Naive B cell (primary cell): ENCODE data around the gene TECPR1. TPM values are rescaled to one million over a fixed set of nuclear protein-coding genes. Genes with fewer than 3 reads are reported as not detected.

Source experiments
- ATAC-seq, 2 donors: fragments of 150-1000 bp; cut with Tn5 transposase; 2 replicates each; pipeline ENCODE4 v1.10.0; 2021; ENCODE audit warnings: low read depth in 2 of 2, mild to moderate bottlenecking in 2 of 2, moderate library complexity in 2 of 2
- DNase-seq: peaks from one replicate; pipeline ENCODE4 v3.0.0; 2022
- H3K27ac Mint-ChIP-seq, 6 donors: one replicate each; pipeline ENCODE4 v1.8.0; 2020 to 2022; ENCODE audit warnings: mild to moderate bottlenecking in 6 of 6, mixed read lengths in 6 of 6, moderate library complexity in 5 of 6, inconsistent platforms in 2 of 6
- H3K27me3 Mint-ChIP-seq, 3 donors: one replicate each; pipeline ENCODE4 v1.8.0; 2021 to 2022; ENCODE audit warnings: mixed read lengths in 3 of 3, mild to moderate bottlenecking in 1 of 3
- H3K36me3 Mint-ChIP-seq, 2 donors: one replicate each; pipeline ENCODE4 v1.8.0; 2020 to 2022; ENCODE audit warnings: mixed read lengths in 2 of 2, inconsistent platforms in 1 of 2, mild to moderate bottlenecking in 1 of 2
- H3K4me1 Mint-ChIP-seq, 3 donors: one replicate each; pipeline ENCODE4 v1.8.0; 2020 to 2022; ENCODE audit warnings: mixed read lengths in 3 of 3, inconsistent platforms in 1 of 3, mild to moderate bottlenecking in 1 of 3, moderate library complexity in 1 of 3
- H3K4me3 Mint-ChIP-seq, 8 donors: one replicate each; pipeline ENCODE4 v1.8.0; 2020 to 2022; ENCODE audit warnings: mild to moderate bottlenecking in 8 of 8, mixed read lengths in 8 of 8, moderate library complexity in 8 of 8, inconsistent platforms in 2 of 8
- H3K9me3 Mint-ChIP-seq, 7 donors: one replicate each; pipeline ENCODE4 v1.8.0; 2020 to 2022; ENCODE audit warnings: mixed read lengths in 7 of 7, mild to moderate bottlenecking in 5 of 7, inconsistent platforms in 2 of 7, moderate library complexity in 1 of 7
- polyA plus RNA-seq, 6 donors: library from polyadenylated mRNA; unstranded; fragments of 300-500 nt; fragmentation: Illumina TruSeq; gene quantifications; one replicate each; pipeline ENCODE4 v1.2.3, GENCODE V29; 2021; ENCODE audit warnings: low read depth in 6 of 6

The TECPR1 gene
- polyA plus RNA-seq, 6 donors from 2014 or later: 6.5 to 23.8 (median 12.4) TPM

GRCh38 chr7:98168904-98169621, 83.0 kb downstream of the TECPR1 start:
- no peak overlapping the region for H3K4me3 Mint-ChIP-seq
- peak overlapping the region in 2 of 6 donors; percentile 19 to 84 for H3K27ac Mint-ChIP-seq
- no peak for DNase-seq
- H3K9me3 Mint-ChIP-seq: no peaks in the 10 kb centered on the region
- peaks cover 11 to 23% (median 16%) of the 10 kb centered on the region in 3 donors for H3K27me3 Mint-ChIP-seq
- H3K36me3 Mint-ChIP-seq: peaks cover 5 to 11% of the 10 kb centered on the region in 2 donors
- ATAC-seq: no peak
- H3K4me1 Mint-ChIP-seq: peaks cover 11 to 17% (median 15%) of the 10 kb centered on the region in 3 donors

DNA sequence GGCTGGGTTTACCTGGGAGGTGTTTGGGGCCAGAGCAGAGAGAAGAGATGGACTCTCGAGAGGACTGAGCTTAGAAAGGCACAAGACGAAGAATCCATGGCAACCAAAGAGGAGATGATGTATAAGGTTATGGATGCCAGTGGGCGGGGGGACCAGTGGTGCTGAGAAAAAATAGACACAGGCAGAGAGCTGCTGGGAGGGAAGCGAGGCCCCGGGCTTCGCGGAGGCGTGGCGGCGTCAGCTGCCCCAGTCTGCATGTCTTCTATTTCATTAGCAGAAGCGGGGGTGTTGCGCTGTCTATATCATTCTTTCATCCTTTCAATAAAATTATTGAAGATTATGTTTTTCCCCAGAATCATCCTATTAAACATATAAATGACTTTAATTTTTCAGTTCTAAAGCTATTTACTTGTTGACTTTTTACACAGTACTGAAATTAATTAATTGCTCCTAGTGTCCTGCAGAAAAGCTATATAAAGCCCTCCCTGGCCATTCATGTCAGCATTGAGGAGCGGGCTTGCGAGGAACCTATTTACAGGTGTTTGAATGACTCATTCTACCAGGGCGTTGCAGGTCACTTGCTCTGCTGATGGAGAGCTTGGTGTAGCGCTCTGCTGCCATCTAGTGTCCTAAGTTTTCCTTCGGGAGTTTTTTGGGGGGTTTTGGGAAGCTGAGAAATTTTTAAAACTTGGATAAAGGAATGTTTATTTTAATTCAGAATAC, 83.7 kb downstream of the TECPR1 start:
- peak overlapping the region in 1 of 6 donors; percentile 38 for H3K27ac Mint-ChIP-seq
- ATAC-seq (peak; percentile 48 to 75), DNase-seq (peak; percentile 67)
- H3K36me3 Mint-ChIP-seq: peaks cover 5 to 11% of the 10 kb centered on the region in 2 donors
- peaks cover 12 to 17% (median 16%) of the 10 kb centered on the region in 3 donors for H3K4me1 Mint-ChIP-seq
- H3K4me3 Mint-ChIP-seq: no peak overlapping the region
- H3K27me3 Mint-ChIP-seq: peaks cover 14 to 24% (median 16%) of the 10 kb centered on the region in 3 donors
- no peaks in the 10 kb centered on the region for H3K9me3 Mint-ChIP-seq

DNA sequence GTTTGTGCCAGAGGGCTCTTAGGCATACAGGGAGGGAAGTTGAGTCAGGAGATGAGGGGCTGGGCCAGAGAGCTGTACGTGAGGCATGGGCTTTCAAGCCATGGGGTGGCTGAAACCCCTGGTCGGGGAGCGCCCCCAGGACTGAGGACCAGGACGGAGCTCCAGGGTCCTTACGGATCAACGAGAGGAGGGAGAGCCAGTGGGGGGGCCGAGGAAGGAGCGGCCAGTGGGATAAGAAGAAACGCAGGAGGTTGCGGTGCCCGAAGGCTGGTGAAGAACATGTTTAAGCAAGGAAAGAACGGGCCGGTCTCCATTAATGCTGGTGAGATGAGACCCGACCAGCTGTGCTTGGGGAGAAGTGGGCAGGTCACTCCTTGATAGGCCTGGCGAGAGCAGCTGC, 84.4 kb downstream of the TECPR1 start:
- peaks cover 5 to 11% of the 10 kb centered on the region in 2 donors for H3K36me3 Mint-ChIP-seq
- DNase-seq (no peak), ATAC-seq (no peak)
- peaks cover 19 to 23% (median 23%) of the 10 kb centered on the region in 3 donors for H3K4me1 Mint-ChIP-seq
- no peak overlapping the region for H3K4me3 Mint-ChIP-seq
- H3K27me3 Mint-ChIP-seq: peaks cover 16 to 24% (median 18%) of the 10 kb centered on the region in 3 donors
- peak overlapping the region in 1 of 6 donors; percentile 77 for H3K27ac Mint-ChIP-seq
- H3K9me3 Mint-ChIP-seq: no peaks in the 10 kb centered on the region

GRCh38 chr7:98166668-98166970, 85.4 kb downstream of the TECPR1 start:
- H3K9me3 Mint-ChIP-seq: no peaks in the 10 kb centered on the region
- no peak overlapping the region for H3K4me3 Mint-ChIP-seq
- no peak for ATAC-seq
- peaks cover 16 to 24% (median 19%) of the 10 kb centered on the region in 3 donors for H3K27me3 Mint-ChIP-seq
- no peak for DNase-seq
- peaks cover under 1 to 11% of the 10 kb centered on the region in 2 donors for H3K36me3 Mint-ChIP-seq
- no peak overlapping the region for H3K27ac Mint-ChIP-seq
- peaks cover 23 to 27% (median 26%) of the 10 kb centered on the region in 3 donors for H3K4me1 Mint-ChIP-seq

GRCh38 chr7:98165827-98166667, 86.0 kb downstream of the TECPR1 start:
- no peaks in the 10 kb centered on the region for H3K9me3 Mint-ChIP-seq
- ATAC-seq (peak; percentile 67 to 81), DNase-seq (peak; percentile 58)
- H3K4me3 Mint-ChIP-seq: peak overlapping the region in 1 of 8 donors; percentile 12
- peaks cover 23 to 27% (median 26%) of the 10 kb centered on the region in 3 donors for H3K4me1 Mint-ChIP-seq
- peaks cover 0 to 11% of the 10 kb centered on the region in 2 donors for H3K36me3 Mint-ChIP-seq
- peaks cover 16 to 24% (median 19%) of the 10 kb centered on the region in 3 donors for H3K27me3 Mint-ChIP-seq
- peak overlapping the region in 1 of 6 donors; percentile 84 for H3K27ac Mint-ChIP-seq

Other genes starting within 250 kb of the TECPR1 start
- 1 to 10 TPM; 1.4 to 3.5 (median 2.0) TPM for gene LMTK2, start 145.4 kb downstream of the TECPR1 start, polyA plus RNA-seq
- gene BHLHA15, start 40.8 kb downstream of the TECPR1 start, polyA plus RNA-seq: 1 to 10 TPM in 3 of 6 donors, under 1 TPM in 1, not detected in 2; 0.61 to 3.9 (median 1.7) TPM
- 10 to 100 TPM; 12.1 to 21.6 (median 17.2) TPM for gene BRI3, start 29.5 kb upstream of the TECPR1 start, polyA plus RNA-seq
- gene BAIAP2L1, start 148.9 kb upstream of the TECPR1 start, polyA plus RNA-seq: 1 to 10 TPM in 4 of 6 donors, under 1 TPM in 2; 0.29 to 2.1 (median 1.6) TPM